Uterine smooth muscle cell (primary cell): Measurements from ENCODE around the gene ATIC. TPM values are rescaled to one million over a fixed set of nuclear protein-coding genes. Genes with fewer than 3 reads are reported as not detected.

Experiments used
- total RNA-seq: library from RNA; depleted of rRNA; stranded (reverse); fragments of >200 nt; gene quantifications from 2 replicates; pipeline ENCODE4 v1.2.3, GENCODE V29; 2014

The ATIC gene
- total RNA-seq: 29.7 and 30.9 TPM in 2 replicates

DNA sequence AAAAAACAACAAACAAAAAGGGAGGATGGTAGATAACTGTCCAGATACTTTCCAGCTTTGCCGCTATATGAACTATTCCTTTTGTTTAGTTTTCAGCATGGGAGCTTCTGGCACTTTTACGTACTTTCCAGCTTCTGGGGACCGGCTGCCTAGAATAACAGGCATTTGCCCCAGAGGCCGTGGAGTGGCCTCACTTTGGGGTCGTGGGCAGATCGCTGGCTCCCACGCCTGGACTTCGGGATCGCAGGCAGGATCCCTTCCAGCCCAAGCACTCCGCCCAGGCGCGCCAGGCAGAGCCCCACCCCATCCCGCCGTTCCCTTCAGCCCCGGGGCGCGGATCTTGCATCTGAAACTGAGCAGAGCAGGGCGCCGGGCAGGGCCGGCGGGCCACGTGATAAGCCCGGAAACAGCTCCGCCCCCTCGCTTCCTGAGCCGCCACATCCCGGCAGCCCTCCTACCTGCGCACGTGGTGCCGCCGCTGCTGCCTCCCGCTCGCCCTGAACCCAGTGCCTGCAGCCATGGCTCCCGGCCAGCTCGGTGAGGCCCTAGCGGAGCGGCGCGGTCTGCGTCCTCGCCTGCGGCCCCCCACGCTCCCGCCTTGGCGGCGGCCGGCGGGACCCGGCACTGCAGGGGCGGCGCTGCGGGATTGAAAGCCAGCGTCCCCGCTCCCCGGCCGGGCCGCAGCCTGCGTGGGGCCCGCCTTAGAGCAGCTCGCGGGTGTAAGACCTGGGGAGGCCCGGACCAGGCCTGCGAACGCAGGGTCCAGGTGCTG lies at the start of gene ATIC:
Gene ATIC, plus strand, starts transcription at position 435 of the 772 bp plus-strand sequence. Its CDS starts 84 bp downstream, at position 519.

Other genes starting within 250 kb of the ATIC start
- gene ABCA12, start 173.4 kb upstream of the ATIC start, total RNA-seq: under 0.01 TPM in 1 of 2 replicates, not detected in the other
- 2,380 and 5,716 TPM in 2 replicates for gene FN1, start 124.0 kb downstream of the ATIC start, total RNA-seq